ENCODE measurements around the gene SEMA3B. TPM values are rescaled to one million over a fixed set of nuclear protein-coding genes. Genes with fewer than 3 reads are reported as not detected.

Gene SEMA3B
- total and polyA plus RNA-seq, 2 donors (not counting 3 experiments of a cell fraction or from before 2014, with no cell fraction given): 1.2 to 1.5 TPM

- ChIA-PET CTCF (interaction anchor here (1.6 to 1.7 kb wide), 2 partner anchors 15 to 19 kb away, joined by 3 to 6 read pairs; partner anchors contain the start of genes HYAL1, HYAL3 and NAA80), POLR2A (interaction anchor here (0.6 to 0.8 kb wide), 2 partner anchors 9 to 56 kb away, joined by 3 to 7 read pairs; partner anchors contain the start of gene TUSC2)
- Histone ChIP-seq H3K9me3 (replicated peaks; ENCODE audit: control insufficient read depth, insufficient read depth, low read length) (no peaks in the 10 kb centered on the region), H3K9me1 (replicated peaks; ENCODE audit: control insufficient read depth, extremely low read depth, insufficient read depth, low read length) (no peaks in the 10 kb centered on the region), H3K9ac (replicated peaks; ENCODE audit: extremely low read depth, insufficient read depth, low read length) (no peak overlapping the region), H3K4me2 (ENCODE audit: insufficient read depth, low read length) (peak overlapping the region; percentile 69), H3K4me1 (ENCODE audit: control insufficient read depth, extremely low read depth, insufficient read depth, low read length) (peaks cover 55% of the 10 kb centered on the region), H3K4me3 (replicated peaks in 1 of 3; ENCODE audit: insufficient read depth in 1 of 3, low read depth in 1 of 3, low read length in 3 of 3) (peak overlapping the region in 2 of 3 experiments; percentile 11 to 89), H4K20me1 (replicated peaks; ENCODE audit: control insufficient read depth, extremely low read depth, insufficient read depth, low read length) (no peaks in the 10 kb centered on the region), H3K27me3 (ENCODE audit: control insufficient read depth in 2 of 2, insufficient read depth in 2 of 2, low read length in 2 of 2) (no peaks in the 10 kb centered on the region), H3K79me2 (ENCODE audit: control insufficient read depth, insufficient read depth, low read length) (peaks cover 52% of the 10 kb centered on the region), H3K36me3 (ENCODE audit: control insufficient read depth in 2 of 2, extremely low read depth in 1 of 2, insufficient read depth in 2 of 2, low read length in 2 of 2) (peaks cover 17 to 47% of the 10 kb centered on the region in 2 experiments), H3K27ac (ENCODE audit: insufficient read depth, low read depth, low read length) (no peak overlapping the region), H2AFZ (ENCODE audit: low read depth, low read length) (no peak overlapping the region)
- FAIRE-seq: peak; percentile 12
- no peak for TF ChIP-seq MYC (IDR thresholded peaks at IDR 0.05; ENCODE audit: low read depth, low read length)
- TF ChIP-seq JUN (IDR thresholded peaks at IDR 0.05; ENCODE audit: borderline replicate concordance, insufficient read depth, insufficient read length, low read depth): no peak
- TF ChIP-seq POLR2A (IDR thresholded peaks at IDR 0.05; ENCODE audit: low read depth, low read length): peak; percentile 2
- TF ChIP-seq FOS (IDR thresholded peaks at IDR 0.05; ENCODE audit: borderline replicate concordance, insufficient read depth, low read length): no peak
- dilution Hi-C loops (cut with MboI; ENCODE audit: extremely low pct_ligation_motif_present, low sequenced_read_pairs): no loop called here
- BruUV-seq (replicated peaks): no TSS peak
- no peak for DNase-seq (ENCODE audit: low read depth, low spot score)
- intact Hi-C loops (cut with micrococcal nuclease): no loop called here
Observed at GRCh38 chr3:50318615-50319014, 49.7 kb downstream of the SEMA3B start.

- Histone ChIP-seq H3K27ac (ENCODE audit: insufficient read depth, low read depth, low read length) (no peak overlapping the region), H3K9me3 (replicated peaks; ENCODE audit: control insufficient read depth, insufficient read depth, low read length) (no peaks in the 10 kb centered on the region), H3K4me2 (ENCODE audit: insufficient read depth, low read length) (peak overlapping the region; percentile 69), H4K20me1 (replicated peaks; ENCODE audit: control insufficient read depth, extremely low read depth, insufficient read depth, low read length) (no peaks in the 10 kb centered on the region), H3K36me3 (ENCODE audit: control insufficient read depth in 2 of 2, extremely low read depth in 1 of 2, insufficient read depth in 2 of 2, low read length in 2 of 2) (peaks cover 17 to 46% of the 10 kb centered on the region in 2 experiments), H3K9ac (replicated peaks; ENCODE audit: extremely low read depth, insufficient read depth, low read length) (no peak overlapping the region), H3K4me3 (replicated peaks in 1 of 3; ENCODE audit: insufficient read depth in 1 of 3, low read depth in 1 of 3, low read length in 3 of 3) (peak overlapping the region in 2 of 3 experiments; percentile 89), H2AFZ (ENCODE audit: low read depth, low read length) (no peak overlapping the region), H3K27me3 (ENCODE audit: control insufficient read depth in 2 of 2, insufficient read depth in 2 of 2, low read length in 2 of 2) (no peaks in the 10 kb centered on the region), H3K79me2 (ENCODE audit: control insufficient read depth, insufficient read depth, low read length) (peaks cover 52% of the 10 kb centered on the region), H3K9me1 (replicated peaks; ENCODE audit: control insufficient read depth, extremely low read depth, insufficient read depth, low read length) (no peaks in the 10 kb centered on the region), H3K4me1 (ENCODE audit: control insufficient read depth, extremely low read depth, insufficient read depth, low read length) (peaks cover 62% of the 10 kb centered on the region)
- dilution Hi-C loops (cut with MboI; ENCODE audit: extremely low pct_ligation_motif_present, low sequenced_read_pairs) (no loop called here), intact Hi-C loops (cut with micrococcal nuclease) (no loop called here)
- no TSS peak for BruUV-seq (replicated peaks)
- POLR2A ChIA-PET: interaction anchor here (0.6 to 1.2 kb wide), 2 partner anchors 9 to 56 kb away, joined by 3 to 7 read pairs; partner anchors contain the start of gene TUSC2
- TF ChIP-seq FOS (IDR thresholded peaks at IDR 0.05; ENCODE audit: borderline replicate concordance, insufficient read depth, low read length) (no peak), CTCF (IDR thresholded peaks at IDR 0.05; ENCODE audit: extremely low read depth in 1 of 2, insufficient read depth in 1 of 2, low read depth in 1 of 2, low read length in 2 of 2) (no peak), POLR2AphosphoS5 (IDR thresholded peaks at IDR 0.05; ENCODE audit: insufficient read depth, low read depth, low read length) (no peak), GATA2 (IDR thresholded peaks at IDR 0.05; ENCODE audit: insufficient read depth, insufficient read length, low read depth, low read length) (no peak), EZH2 (IDR thresholded peaks at IDR 0.05; ENCODE audit: borderline replicate concordance, low read depth, low read length, severe bottlenecking) (no peak), MAX (IDR thresholded peaks at IDR 0.05; ENCODE audit: insufficient read depth, insufficient read length) (no peak), POLR2A (IDR thresholded peaks at IDR 0.05; ENCODE audit: low read depth, low read length) (no peak), JUN (IDR thresholded peaks at IDR 0.05; ENCODE audit: borderline replicate concordance, insufficient read depth, insufficient read length, low read depth) (no peak), MYC (IDR thresholded peaks at IDR 0.05; ENCODE audit: low read depth, low read length) (no peak)
- DNase-seq (ENCODE audit: low read depth, low spot score) (no peak), FAIRE-seq (no peak)
- CTCF ChIA-PET: interaction anchor here (1.2 to 1.7 kb wide), 2 partner anchors 9 to 16 kb away, joined by 3 to 4 read pairs; partner anchors contain the start of genes HYAL1 and TUSC2
Observed at GRCh38 chr3:50319181-50319893, 50.4 kb downstream of the SEMA3B start.
